Activated effector memory CD4-positive, alpha-beta T cell treated with anti-CD3 and anti-CD28 coated beads, Interleukin-2, amount 50 U/mL, for 16 hours (primary cell): ENCODE data around the gene CD6.
"Not testable (repeated sequence)": the region's sequence is repeated elsewhere in the genome, so short reads cannot be mapped to it uniquely, and the experiment has no call there.

ENCODE experiments used
- DNase-seq: peaks from one replicate; pipeline ENCODE4 v3.0.0-alpha.2; 2020

The CD6 gene

GRCh38 chr11:60954421-60954820 lies 17.1 kb upstream of the CD6 start:
- DNase-seq = no peak

DNA sequence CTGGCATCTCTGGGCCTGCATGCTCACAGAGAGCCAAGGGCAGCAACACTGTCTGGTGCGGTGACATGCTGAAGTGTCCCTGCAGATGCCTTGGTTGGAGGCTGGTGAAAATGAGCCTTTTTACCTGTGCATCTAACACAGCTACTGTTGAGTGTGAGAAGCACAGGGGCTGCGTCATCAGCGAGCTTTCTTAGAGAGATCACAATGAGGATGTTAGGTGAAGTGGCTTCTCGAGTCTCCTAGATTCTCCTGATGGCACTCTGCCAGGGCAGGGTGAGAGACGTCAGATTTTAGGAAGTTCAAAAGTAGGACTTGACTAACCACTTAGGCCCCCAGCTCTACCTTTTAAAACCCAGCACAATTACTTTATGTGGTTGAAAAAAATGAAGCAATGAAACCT lies 15.9 kb upstream of the CD6 start:
- DNase-seq = no peak

DNA sequence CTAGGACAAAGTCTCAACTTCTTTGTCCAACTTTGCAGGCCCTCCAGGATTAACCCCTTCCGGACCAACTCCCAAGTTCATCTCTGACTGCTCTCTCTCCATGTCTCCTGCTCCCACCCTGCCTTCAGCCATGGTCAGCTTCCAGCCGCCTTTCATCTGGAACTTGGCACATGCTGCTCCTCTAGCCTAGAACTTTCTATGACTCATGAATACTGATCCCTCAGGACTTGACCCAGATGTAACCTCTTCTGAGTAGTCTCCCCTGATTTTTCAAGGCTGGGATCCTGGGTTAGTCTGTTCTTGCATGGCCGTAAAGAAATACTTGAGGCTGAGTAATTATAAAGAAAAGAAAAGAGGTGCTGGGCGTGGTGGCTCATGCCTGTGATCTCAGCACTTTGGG lies 14.3 kb upstream of the CD6 start:
- DNase-seq = no peak

DNA sequence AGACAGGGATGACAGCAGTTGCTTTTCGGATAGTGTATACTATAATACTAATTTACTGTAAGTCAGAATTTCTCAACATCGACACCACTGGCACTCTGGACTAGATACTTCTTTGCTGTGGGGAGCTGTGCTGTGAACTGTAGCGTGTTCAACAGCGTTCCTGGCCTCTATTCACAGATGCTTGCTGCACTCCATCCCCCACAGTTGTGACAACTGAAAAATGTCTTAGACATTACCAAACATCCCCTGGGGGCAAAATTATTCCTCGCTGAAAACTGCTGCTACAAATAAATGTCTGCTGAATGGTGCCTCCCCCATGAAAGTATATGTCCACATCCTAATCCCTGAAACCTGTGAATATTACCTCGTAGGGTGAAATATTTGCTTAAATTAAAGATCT lies 12.0 kb upstream of the CD6 start:
- DNase-seq = no peak

DNA sequence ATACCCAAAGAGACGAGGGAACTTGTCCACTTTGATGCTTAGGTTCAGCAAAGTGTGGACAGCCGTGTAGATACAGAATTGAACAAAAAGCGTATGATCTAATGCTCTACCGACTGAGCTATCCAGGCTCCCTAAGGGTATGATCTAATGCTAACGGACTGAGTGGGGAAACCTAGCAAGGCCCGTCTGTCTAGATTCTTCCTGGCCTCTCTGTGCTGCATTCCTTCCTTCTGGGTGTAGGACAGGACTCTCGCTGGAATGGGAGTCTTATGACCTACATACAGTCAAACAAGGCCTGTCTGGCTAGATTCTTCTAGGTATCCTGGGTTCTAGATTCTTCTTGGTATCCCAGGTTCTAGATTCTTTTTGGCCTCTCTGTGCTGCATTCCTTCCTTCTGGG lies 11.1 kb upstream of the CD6 start:
- no peak for DNase-seq

DNA sequence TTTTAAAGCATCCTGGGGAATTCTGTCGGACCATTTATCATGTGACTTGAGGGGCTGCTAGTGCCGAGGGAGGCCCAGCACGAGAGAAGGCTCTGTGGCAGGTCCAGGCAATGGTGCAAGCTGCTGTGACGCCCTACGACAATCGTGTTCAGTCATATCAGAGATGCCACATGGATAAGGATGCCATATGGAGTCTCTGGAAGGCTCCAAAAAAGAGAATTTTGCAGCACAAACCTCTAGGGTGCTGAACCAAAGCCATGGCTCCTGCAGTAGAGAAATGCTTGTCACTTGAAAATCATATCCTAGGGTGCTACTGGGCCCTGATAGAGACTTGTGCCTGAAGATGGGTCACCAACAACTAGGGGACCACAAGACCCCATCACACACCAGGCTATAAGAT lies 6.7 kb upstream of the CD6 start:
- no peak for DNase-seq

- DNase-seq = no peak
These were observed 4.6 kb upstream of the CD6 start for GRCh38 chr11:60966890-60967289.

DNA sequence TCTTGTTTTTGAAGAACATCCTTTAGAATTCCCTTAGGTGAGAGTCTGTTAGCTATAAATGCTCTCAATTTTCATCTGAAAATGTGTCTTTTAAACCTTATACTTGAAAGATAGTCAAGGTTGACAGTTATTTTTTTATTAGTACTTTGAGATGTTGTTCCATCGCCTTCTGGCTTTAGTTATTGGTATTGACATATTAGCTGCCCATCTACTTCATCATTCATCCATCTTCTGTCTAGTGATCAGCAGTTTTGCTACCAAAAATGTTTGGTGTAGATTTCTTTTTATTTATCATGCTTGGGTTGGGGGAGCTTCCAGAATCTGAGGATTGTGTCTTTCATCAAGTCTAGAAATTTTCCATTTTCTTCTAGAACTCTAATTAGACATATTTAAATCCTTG lies 3.3 kb upstream of the CD6 start:
- DNase-seq = no peak

DNA sequence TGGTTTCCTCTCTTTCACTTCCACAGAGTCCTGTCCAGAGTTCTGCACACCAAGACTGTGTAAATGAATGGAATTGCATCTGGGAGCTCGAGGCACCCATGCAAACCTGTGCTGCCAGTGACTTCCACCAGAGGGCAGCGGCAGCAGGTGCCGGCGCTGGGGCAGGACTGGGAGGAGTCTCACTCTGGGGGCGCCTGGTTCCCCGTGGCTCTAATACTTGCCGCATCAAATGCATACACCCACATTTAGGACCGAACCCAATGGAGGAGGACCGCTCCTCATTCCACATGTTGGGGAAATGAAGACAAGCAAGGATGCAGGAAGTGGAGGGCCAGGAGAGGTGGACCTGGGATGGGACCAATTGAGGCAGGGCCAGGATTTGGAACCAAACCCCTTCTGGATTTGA lies 1.1 kb upstream of the CD6 start:
- peak; percentile 93 for DNase-seq

- DNase-seq = no peak
These were observed 590 bp upstream of the CD6 start for GRCh38 chr11:60970890-60971289.

DNA sequence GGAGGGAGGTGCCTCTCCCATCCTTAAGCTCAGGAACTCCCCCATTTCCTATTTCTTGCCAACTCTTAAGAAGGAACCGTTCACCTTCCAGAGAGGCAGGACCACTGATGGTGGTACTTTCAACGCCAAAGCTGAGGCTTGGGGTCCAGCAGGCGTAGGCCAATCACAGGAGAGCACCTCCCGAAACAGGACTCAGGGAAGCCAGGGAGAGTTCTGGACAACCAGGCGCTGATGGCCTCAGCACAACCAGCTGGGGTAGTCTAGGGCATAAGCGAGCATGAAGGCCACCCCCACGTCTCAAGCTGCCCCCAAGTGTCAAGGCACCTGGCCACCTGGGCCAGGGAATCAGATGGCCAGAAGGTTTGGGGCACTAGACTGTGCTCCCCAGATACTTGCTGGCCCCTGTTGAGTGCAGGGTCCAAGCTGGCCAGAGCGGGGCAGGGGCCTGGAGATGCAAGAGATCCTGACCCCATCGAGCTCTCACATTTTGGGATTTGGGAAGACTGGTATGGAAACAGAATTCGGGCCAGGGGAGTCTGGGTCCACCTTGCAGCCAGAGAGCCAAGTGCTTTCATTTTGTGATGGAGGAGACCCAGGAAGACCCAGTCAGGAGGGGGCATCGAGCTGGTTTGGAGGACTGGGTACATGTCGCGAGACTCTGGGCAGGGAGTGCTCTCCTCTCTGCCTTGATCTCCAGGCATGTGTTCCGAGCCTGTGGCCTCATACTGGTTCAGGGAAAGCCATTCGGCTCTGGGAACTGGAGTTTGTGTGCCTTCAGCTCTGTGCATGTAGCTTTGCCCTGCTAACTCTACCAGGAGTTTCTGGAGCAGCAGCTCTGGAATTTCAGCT lies 926 bp downstream of the CD6 start:
- DNase-seq = peak; percentile 76

DNA sequence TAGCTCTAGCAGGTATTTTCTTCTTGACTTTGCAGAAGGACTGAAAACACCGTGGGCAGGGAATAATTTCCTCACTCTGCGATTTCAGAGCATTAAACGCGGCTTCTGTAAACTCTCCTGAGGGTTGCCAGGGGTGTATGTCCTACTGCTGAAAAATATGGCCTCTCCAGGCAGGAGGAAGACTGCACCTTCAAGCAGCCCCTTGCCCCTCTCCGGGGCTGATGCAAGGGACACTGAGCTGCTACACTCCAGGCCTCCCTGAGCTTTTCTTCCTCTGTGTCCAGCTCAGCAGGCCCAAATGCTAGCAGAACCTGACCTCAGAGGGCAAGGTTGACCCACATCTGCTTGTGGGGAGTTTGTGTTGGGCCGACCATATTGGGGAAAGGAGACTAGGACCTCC lies 2.2 kb downstream of the CD6 start:
- no peak for DNase-seq

DNA sequence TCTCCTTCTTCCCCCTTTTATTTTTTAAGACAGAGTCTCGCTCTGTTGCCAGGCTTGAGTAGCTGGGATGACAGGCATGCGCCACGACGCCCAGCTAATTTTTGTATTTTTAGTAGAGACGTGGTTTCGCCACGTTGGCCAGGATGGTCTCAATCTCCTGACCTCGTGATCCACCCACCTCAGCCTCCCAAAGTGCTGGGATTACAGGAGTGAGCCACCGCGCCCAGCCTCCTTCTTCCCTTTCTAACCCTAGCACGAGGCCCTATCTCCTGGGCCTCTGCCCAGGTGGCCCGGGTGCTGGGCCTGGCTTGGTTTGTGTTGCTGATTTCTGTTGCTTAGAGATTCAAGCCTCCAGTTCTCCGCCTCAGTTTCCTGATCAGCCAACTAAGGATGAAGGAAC lies 2.8 kb downstream of the CD6 start:
- not testable (repeated sequence) for DNase-seq

- DNase-seq = no peak
These were observed 3.2 kb downstream of the CD6 start for GRCh38 chr11:60974726-60975125.

- DNase-seq = peak; percentile 61
These were observed 5.7 kb downstream of the CD6 start for GRCh38 chr11:60977224-60977623.

DNA sequence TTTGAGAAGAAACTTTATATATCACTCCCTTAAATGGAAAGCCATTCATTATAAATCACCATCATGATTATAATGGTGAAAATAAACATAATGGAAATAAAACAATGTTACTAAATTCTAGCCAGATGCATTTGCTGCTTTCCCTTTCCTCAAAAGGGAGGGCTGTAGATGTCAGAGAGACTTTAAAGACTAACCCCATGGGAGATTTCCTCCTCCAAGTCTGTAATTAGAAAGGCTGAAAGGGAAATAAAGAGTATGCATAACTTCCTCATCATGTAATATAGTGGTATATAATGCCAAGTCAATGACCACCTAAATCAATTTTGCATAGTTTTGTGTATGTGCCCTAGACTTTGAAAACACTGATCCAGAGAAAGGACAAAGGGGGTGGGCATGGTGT lies 6.4 kb downstream of the CD6 start:
- DNase-seq = no peak

DNA sequence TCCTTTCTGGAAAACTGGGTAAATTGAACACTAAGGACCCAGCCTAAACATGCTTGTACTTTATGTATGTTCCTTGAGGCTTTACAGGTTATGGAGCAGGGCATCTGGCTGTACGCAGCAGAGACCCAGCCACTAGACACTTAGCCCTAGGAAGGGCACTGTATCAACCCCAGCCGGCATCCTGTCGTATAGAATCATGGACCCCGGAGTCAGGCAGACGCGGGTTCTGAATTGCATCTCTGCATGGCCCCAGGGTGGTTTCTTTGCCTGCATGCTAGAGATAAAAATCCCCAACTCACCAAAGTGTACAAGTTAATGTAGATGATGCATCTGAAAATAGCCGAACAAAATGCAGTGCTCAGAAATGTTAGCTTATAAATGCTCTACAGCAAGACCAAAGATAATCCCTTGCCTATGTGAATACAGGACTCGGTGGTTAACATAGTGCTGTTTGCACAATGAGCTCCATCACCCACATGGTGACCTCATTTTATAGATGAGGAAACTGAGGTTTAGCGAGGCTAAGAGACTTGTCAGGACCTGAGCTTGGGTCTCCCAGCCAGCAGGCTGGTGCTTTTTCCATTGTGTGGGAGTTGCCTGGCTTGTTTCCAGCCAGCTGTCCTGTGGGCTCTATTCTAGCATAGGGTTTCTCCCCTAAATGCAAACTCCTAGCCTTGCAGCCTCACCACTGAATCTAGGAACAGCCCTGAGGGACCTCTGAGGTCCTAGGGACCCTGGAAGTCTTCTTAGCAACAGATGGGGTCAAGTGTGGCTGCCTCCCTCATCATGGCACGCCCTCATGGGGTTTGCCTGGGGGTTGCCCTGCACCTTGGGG lies 7.3 kb downstream of the CD6 start:
- peak; percentile 87 for DNase-seq

- DNase-seq = no peak
These were observed 10.0 kb downstream of the CD6 start for GRCh38 chr11:60981515-60981914.

GRCh38 chr11:60982184-60982583 lies 10.7 kb downstream of the CD6 start:
- DNase-seq = no peak

GRCh38 chr11:60984149-60984548 lies 12.7 kb downstream of the CD6 start:
- DNase-seq = no peak

- DNase-seq = no peak
These were observed 13.2 kb downstream of the CD6 start for GRCh38 chr11:60984636-60985035.

DNA sequence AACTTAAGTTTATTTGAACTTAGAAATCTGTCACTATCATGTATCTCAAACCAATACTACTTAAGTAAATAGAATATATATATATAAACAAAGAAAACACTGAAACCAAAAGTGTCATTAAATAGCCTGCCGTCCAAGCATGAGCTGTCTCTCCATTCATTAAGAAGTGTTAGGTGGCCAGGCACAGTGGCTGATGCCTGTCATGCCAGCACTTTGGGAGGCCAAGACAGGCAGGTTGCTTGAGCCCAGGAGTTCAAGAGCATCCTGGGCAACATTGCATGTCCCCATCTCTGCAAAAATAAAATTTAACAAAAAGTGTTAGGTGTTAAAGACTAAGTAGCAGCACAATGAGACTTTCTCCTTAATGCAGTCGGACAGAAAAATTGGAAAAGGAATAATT lies 14.0 kb downstream of the CD6 start:
- DNase-seq = no peak

DNA sequence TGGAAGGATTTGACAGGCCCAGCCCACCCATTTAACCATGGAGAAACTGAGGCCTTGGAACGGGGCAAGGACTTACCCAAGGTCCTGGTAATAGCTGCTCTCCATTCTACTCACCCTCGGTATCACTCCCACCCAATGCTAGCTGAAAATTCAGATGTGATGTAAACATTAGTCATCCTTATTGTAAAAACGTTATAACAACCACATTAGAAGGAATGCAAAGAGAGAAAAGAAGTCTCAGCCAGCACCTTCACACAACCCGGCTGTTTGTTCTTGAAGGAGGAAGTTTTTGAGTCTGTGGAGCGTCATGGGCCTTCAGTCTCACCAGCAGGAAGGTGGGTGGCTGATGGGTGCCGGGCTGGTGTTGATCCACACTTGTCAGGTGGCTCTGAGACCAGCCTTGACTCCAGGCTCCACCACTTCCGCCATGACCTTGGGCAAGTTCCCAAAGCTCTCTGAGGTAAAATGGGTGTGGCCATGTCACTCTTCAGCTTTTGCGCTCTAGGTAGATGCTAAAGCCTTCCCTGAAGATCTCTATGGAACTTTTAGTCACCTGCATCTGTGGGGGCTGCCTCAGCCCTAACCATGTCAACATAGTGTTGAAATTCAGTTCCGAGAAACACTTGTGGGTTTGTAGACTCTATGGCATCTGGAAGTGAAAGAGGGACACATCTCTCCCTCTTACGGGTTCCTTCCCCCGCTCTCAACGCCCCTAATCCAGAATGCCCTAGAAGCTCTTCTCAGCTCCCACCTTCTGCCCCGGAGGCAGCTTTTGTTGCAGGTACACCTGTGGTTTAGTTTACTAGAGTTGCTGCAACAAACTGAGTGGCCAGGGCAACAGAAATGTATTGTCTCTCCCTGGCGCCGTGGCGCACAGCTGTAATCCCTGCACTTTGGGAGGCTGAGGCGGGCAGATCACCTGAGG lies 14.8 kb downstream of the CD6 start:
- DNase-seq = peak; percentile 95
